ENCODE measurements around the gene KCTD19.
A peak's percentile ranks its signal among the peaks of the same experiment; 100 is the strongest.

Gene KCTD19

DNA sequence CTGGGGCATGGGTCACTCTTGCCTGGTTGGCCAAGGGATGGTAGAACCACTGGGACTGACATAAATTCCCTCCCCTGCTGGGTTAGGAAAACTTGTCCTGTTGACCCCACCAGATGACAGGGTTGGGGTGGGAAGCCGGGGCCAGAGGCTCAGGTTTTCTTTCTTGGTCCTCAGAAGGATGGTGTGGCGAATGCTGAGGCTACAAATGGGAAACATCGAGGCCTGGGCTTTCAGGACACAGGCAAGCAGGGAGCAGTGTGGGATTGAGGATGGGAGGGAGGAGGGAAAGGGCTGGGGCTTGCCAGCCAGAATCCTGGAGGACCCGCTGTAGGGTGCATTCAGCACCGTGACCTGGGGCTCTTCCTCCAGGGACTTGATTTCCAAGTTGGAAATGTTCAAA is 61.7 kb downstream of the KCTD19 start:
- DNase-seq (ENCODE audit: extremely low spot score, insufficient read length, low read depth) (no peak), FAIRE-seq (no peak)

DNA sequence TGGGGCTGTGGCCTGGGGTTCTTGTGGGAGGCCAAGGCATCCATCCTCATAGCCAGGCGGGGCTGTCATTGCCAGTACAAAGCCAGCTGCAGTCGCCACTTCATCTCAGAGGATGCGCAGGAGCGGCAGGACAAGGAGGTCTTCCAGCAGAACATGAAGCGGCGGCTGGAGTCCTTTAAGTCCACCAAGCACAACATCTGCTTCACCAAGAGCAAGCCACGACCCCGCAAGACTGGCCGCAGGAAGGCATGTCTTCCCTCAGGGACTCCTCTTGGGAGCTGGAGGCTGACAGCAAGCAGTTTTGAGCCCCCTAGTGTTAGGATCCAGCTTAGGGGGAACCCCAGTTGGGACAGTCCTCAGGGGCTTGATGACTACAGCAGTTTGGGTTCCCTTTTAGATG is 62.3 kb downstream of the KCTD19 start:
- FAIRE-seq (no peak), DNase-seq (ENCODE audit: extremely low spot score, insufficient read length, low read depth) (no peak)

GRCh38 chr16:67263201-67263600 is 63.3 kb downstream of the KCTD19 start:
- FAIRE-seq (no peak), DNase-seq (ENCODE audit: extremely low spot score, insufficient read length, low read depth) (no peak)

- FAIRE-seq = peak; percentile 73
- no peak for DNase-seq (ENCODE audit: extremely low spot score, insufficient read length, low read depth)
Observed at GRCh38 chr16:67260426-67261063, 66.0 kb downstream of the KCTD19 start.

- FAIRE-seq = no peak
- DNase-seq (ENCODE audit: extremely low spot score, insufficient read length, low read depth) = no peak
Observed at GRCh38 chr16:67259705-67260104, 66.8 kb downstream of the KCTD19 start.

DNA sequence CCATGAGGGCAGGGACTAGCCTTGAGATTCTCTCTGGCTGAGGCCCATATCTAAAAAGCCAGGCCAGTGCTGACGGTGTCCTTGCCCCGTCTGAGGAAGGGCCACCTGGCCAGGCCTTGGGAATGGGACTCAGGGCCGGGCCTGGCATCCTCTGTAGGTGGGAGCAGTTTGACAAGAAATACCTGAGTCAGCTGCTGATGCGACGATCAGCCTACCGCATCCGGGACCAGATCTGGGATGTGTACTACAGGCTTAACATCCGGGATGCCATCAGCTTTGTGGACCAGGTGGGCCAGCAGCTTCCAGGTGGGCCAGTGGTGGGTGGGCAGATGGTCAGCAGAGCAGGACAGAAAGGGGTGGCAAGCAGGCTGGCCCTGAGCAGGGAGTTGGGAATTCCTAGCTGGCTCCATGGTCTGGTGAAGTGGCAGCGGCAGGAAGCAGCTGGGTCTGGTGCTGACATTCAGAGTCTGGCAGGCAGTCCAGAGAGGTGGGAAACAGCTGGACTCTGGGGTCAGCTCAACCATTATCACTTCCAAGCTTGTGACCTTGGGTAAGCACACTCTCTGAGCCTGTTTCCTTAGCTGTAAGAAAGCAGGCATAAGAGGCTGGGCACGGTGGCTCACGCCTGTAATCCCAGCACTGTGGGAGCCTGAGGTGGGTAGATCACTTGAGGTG is 68.2 kb downstream of the KCTD19 start:
- DNase-seq (ENCODE audit: extremely low spot score, insufficient read length, low read depth) (no peak), FAIRE-seq (no peak)

- FAIRE-seq (no peak), DNase-seq (ENCODE audit: extremely low spot score, insufficient read length, low read depth) (no peak)
Observed at GRCh38 chr16:67257486-67258160, 68.9 kb downstream of the KCTD19 start.

DNA sequence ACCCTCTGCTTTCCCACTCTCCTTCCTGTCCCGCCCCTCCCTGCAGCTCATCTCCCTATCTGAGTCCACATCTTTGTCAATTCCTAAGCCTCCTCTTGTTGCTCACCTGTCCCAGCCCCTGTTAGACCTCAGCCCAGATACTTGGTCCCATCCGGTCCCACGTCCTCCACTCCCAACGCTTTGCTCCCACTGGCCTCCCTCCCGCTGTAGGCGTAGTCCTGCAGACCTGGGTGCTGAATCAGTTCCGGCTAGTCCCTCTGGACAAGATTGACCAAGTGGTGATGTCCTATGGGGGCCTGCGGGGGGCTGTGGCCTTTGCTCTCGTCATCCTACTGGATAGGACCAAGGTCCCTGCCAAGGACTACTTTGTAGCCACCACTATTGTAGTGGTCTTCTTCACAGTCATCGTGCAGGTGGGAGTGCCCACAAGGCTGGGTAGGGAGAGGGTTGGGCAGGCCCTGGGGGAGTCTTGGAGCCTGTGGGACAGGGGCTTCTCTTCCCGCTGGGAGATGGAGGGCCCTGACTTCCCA is 69.8 kb downstream of the KCTD19 start:
- FAIRE-seq = no peak
- no peak for DNase-seq (ENCODE audit: extremely low spot score, insufficient read length, low read depth)

DNA sequence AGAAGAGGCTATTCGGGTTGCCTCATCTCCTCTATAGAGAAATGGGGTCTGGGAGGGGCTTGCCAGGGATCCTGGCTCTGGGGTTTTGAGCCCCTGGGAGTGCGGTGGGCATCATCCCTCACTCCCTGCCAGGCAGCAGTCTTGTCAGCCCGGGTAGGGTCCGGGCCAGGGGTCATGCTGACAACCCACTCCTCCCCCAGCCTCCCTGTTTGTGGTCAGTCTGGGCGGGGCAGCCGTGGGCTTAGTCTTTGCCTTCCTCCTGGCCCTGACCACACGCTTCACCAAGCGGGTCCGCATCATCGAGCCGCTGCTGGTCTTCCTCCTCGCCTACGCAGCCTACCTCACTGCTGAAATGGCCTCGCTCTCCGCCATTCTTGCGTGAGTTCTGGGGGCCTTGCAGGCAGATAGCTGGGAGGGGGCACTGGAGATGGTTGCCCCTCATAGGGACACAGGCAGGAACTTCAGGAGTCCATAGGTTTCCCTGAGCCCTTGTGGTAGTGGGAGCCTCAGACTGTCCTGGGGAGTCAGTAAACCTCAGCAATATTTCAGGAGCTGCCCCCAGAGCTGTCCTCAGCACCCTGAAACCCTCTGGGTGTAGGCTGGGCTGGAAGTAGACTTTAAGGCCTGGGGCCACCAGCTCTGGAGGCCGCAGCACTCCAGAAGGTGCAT is 70.9 kb downstream of the KCTD19 start:
- FAIRE-seq (no peak), DNase-seq (ENCODE audit: extremely low spot score, insufficient read length, low read depth) (no peak)

DNA sequence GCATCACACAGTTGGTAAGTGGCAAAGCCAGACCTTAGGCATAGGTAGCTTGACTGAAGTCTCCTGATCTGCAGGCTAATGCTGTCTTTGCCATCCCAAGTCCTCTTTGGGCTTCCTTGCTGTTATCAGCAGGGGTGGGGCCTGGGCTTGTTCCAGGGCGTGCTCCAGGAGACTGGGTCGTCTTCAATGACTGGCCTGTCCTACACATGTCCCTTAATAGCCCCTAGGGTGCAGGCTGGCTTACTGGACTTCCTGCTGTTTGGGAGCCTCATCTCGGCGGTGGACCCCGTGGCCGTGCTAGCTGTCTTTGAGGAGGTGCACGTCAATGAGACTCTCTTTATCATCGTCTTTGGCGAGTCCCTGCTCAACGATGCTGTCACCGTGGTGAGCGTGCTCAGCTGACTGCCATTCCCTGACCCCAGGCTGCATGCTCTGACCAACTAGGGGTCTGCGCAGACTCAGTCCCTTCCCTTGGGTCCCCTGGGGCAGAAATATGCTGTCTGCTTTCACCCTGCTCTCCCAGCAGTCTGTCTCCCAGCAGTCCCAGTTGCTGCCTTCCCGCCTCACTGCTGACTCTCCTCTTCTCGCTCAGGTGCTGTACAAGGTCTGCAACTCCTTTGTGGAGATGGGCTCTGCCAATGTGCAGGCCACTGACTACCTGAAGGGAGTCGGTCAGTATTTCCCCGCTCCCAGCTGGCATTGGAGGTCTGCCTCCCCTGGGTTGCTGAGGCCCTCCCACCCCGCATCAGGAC is 71.6 kb downstream of the KCTD19 start:
- FAIRE-seq = no peak

DNA sequence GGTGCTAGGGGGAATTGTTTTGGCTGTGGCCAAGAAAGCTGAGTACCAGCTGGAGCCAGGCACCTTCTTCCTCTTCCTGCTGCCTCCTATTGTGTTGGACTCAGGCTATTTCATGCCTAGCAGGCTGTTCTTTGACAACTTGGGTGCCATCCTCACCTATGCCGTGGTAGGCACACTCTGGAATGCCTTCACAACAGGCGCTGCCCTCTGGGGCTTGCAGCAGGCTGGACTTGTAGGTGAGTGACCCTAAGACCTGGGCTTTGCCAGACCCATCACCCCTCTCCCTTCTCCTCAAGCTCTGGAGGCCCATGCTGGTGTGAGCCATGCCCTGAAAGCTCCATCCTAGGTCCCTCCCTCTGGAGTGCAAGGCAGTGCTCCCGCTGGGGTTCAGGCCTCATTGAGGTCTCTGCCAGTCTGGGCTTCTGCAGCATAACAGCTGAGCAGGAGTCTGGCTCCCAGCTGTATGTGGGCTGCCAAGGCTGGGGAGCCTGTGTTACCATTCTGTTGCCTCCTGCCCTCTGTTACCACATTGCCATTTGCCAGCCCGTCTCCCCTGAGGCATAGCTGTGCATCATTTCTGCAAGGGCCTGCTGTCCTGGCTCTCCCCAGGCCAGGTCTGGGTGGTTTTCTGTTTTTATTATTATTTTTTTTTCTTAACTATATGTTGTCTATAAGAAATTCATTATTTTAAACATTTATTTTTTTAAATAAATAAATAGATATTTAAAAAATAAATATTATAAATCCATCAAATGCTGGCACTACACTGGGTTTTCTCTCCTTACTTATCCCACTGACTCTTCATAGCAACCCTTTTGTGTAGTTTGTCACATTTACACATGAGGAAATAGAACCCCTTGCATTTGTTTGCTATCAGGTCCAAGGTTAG is 73.7 kb downstream of the KCTD19 start:
- DNase-seq (ENCODE audit: extremely low spot score, insufficient read length, low read depth) (no peak), FAIRE-seq (no peak)

More for the DNA sequence above, 71.6 kb downstream of the KCTD19 start:
- DNase-seq (ENCODE audit: extremely low spot score, insufficient read length, low read depth) = no peak

GRCh38 chr16:67250045-67250327 is 76.6 kb downstream of the KCTD19 start:
- DNase-seq (ENCODE audit: extremely low spot score, insufficient read length, low read depth) (no peak), FAIRE-seq (no peak)

GRCh38 chr16:67249178-67250044 is 77.1 kb downstream of the KCTD19 start:
- FAIRE-seq = no peak
- no peak for DNase-seq (ENCODE audit: extremely low spot score, insufficient read length, low read depth)

DNA sequence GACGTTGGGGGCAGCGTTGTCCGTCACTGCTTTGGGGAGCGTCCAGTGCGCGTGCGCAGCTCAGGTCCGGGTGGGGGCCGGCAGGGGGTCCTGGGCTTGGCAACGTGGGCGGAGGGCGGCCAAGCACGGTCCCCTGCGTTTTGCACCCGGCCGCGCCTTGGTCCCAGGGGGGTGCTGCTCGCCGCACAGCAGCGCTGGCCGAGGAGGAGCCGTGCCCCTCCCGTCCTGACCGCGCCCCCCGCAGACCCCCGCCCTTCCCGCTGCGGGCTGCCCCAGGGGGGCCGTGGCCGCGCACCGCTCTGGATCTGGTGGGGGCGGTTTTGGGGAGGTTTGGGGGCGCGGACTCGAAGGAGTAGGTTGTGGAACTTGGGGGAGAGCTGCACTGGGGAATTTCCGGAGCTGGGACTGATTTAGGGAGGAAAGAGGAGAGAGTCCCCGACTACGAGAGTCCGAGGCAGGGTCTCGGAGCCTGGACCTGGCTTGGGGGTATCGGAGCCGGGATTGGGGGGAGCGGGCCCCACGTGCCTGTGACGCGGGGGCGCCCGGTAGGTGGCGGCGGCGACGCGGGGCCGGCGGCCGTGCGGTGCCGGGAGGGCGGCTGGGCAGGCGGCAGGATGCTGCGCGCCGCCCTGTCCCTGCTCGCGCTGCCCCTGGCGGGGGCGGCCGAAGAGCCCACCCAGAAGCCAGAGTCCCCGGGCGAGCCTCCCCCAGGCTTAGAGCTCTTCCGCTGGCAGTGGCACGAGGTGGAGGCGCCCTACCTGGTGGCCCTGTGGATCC is 78.0 kb downstream of the KCTD19 start, which contains the start of gene SLC9A5:
SLC9A5 (plus strand) TSS at position 579 of the 777 bp plus-strand sequence; CDS start at position 615, 36 bp downstream.
- DNase-seq (ENCODE audit: extremely low spot score, insufficient read length, low read depth) = peak; percentile 23
- no peak for FAIRE-seq

- DNase-seq (ENCODE audit: extremely low spot score, insufficient read length, low read depth) = no peak
- no peak for FAIRE-seq
Observed at GRCh38 chr16:67248073-67248400, 78.5 kb downstream of the KCTD19 start.

GRCh38 chr16:67247192-67248072 is 79.1 kb downstream of the KCTD19 start, which contains the start of gene FHOD1:
Gene FHOD1, minus strand, starts transcription at chr16:67247481. Its CDS starts 71 bp downstream, at chr16:67247410.
- peak; percentile 93 for DNase-seq (ENCODE audit: extremely low spot score, insufficient read length, low read depth)
- FAIRE-seq = peak; percentile 96
